Activated CD4-positive, alpha-beta memory T cell treated with anti-CD3 and anti-CD28 coated beads for 36 hours (primary cell): Measurements from ENCODE around the gene CCDC194. TPM values are rescaled to one million over a fixed set of nuclear protein-coding genes. Genes with fewer than 3 reads are reported as not detected.
A peak's percentile ranks its signal among the peaks of the same experiment; 100 is the strongest.

Experiments used
- CTCF ChIA-PET: fragments of 350-600 bp; sonication (Branson Sonifier 250); formaldehyde crosslinking; loops from one replicate; lab custom pipeline; 2021; ENCODE audit warnings: antibody characterized with exemption, inconsistent platforms; lab: Charles Lee
- POLR2A ChIA-PET: fragments of 350-600 bp; sonication (Branson Sonifier 250); formaldehyde crosslinking; loops from one replicate; lab custom pipeline; 2021; ENCODE audit warnings: antibody characterized with exemption; lab: Charles Lee
- DNase-seq: peaks from one replicate; pipeline ENCODE4 v3.0.0-alpha.2; 2020
- H3K27ac Mint-ChIP-seq: one replicate; pipeline ENCODE4 v1.8.0; 2021; ENCODE audit warnings: mixed read lengths
- H3K27me3 Mint-ChIP-seq: one replicate; pipeline ENCODE4 v1.8.0; 2021; ENCODE audit warnings: mixed read lengths
- H3K36me3 Mint-ChIP-seq: one replicate; pipeline ENCODE4 v1.8.0; 2021; ENCODE audit warnings: mixed read lengths
- H3K4me1 Mint-ChIP-seq: one replicate; pipeline ENCODE4 v1.8.0; 2021; ENCODE audit warnings: low read depth, mixed read lengths
- H3K4me3 Mint-ChIP-seq: one replicate; pipeline ENCODE4 v1.8.0; 2021; ENCODE audit warnings: mild to moderate bottlenecking, mixed read lengths
- H3K9me3 Mint-ChIP-seq: one replicate; pipeline ENCODE4 v1.8.0; 2021; ENCODE audit warnings: mixed read lengths
- intact Hi-C: fragments of 100-400 bp; cut with micrococcal nuclease; formaldehyde crosslinking; loops from one replicate; pipeline ENCODE4 v1.15.1; 2023
- total RNA-seq, 2 experiments: library from RNA; stranded (reverse); gene quantifications; one replicate each; pipeline ENCODE4 v1.2.3, GENCODE V29; 2021

The CCDC194 gene
- total RNA-seq, 2 experiments from 2014 or later, result 1.4 to 2.3 TPM

GRCh38 chr19:17405250-17406045, 11.5 kb upstream of the CCDC194 start, which contains the start of gene BST2:
Gene BST2 (minus strand): TSS chr19:17405630. CDS start chr19:17405575, 55 bp downstream.
- H3K9me3 Mint-ChIP-seq, result no peaks in the 10 kb centered on the region
- POLR2A ChIA-PET, result interaction anchor here (0.6 to 3.2 kb wide), 6 partner anchors 12 to 454 kb away, joined by 3 to 20 read pairs (median 3); partner anchors contain the start of genes MVB12A and TMEM221
- CTCF ChIA-PET, result interaction anchor here (0.5 to 3.2 kb wide), 5 partner anchors 14 to 64 kb away, joined by 3 to 18 read pairs (median 4); partner anchors contain the start of gene MVB12A
- intact Hi-C loops, result loop anchor here (5.0 kb wide), 1 partner anchor 98 kb away; the partner anchor contains the start of genes DDA1 and MRPL34
- H3K4me1 Mint-ChIP-seq, result peaks cover 26% of the 10 kb centered on the region
- DNase-seq, result peak; percentile 71
- H3K27ac Mint-ChIP-seq, result peak within 1 kb of the TSS; percentile 97
- peak within 1 kb of the TSS; percentile 93 for H3K4me3 Mint-ChIP-seq
- no peaks in the 10 kb centered on the region for H3K27me3 Mint-ChIP-seq
- H3K36me3 Mint-ChIP-seq, result peaks cover 19% of the 10 kb centered on the region

GRCh38 chr19:17404621-17405249, 10.7 kb upstream of the CCDC194 start:
- intact Hi-C loops, result loop anchor here (5.0 kb wide), 1 partner anchor 97 kb away; the partner anchor contains the start of genes DDA1 and MRPL34
- CTCF ChIA-PET, result interaction anchor here (0.8 to 3.2 kb wide), 5 partner anchors 11 to 62 kb away, joined by 3 to 18 read pairs (median 4); partner anchors contain the start of genes CCDC194 and MVB12A
- H3K27me3 Mint-ChIP-seq, result no peaks in the 10 kb centered on the region
- H3K9me3 Mint-ChIP-seq, result no peaks in the 10 kb centered on the region
- peak overlapping the region; percentile 93 for H3K4me3 Mint-ChIP-seq
- POLR2A ChIA-PET, result interaction anchor here (0.6 to 3.2 kb wide), 7 partner anchors 11 to 455 kb away, joined by 3 to 20 read pairs (median 3); partner anchors contain the start of genes MVB12A and TMEM221
- peaks cover 19% of the 10 kb centered on the region for H3K36me3 Mint-ChIP-seq
- DNase-seq, result peak; percentile 30
- peak overlapping the region; percentile 97 for H3K27ac Mint-ChIP-seq
- peaks cover 26% of the 10 kb centered on the region for H3K4me1 Mint-ChIP-seq

- Mint-ChIP-seq H3K27me3 (no peaks in the 10 kb centered on the region), H3K4me3 (peak overlapping the region; percentile 93), H3K4me1 (peaks cover 26% of the 10 kb centered on the region), H3K36me3 (peaks cover 19% of the 10 kb centered on the region), H3K9me3 (no peaks in the 10 kb centered on the region), H3K27ac (peak overlapping the region; percentile 97)
- intact Hi-C loops, result no loop called here
- CTCF ChIA-PET, result interaction anchor here (0.5 to 1.4 kb wide), 5 partner anchors 10 to 63 kb away, joined by 3 to 7 read pairs (median 3); partner anchors contain the start of gene CCDC194
- DNase-seq, result peak; percentile 33
- POLR2A ChIA-PET, result interaction anchor here (1.0 kb wide), 1 partner anchor 15 kb away, joined by 5 read pairs; the partner anchor contains the start of gene MVB12A
Observed at GRCh38 chr19:17404015-17404414, 10.0 kb upstream of the CCDC194 start.

- POLR2A ChIA-PET, result interaction anchor here (1.0 kb wide), 1 partner anchor 16 kb away, joined by 5 read pairs; the partner anchor contains the start of gene MVB12A
- Mint-ChIP-seq H3K9me3 (no peaks in the 10 kb centered on the region), H3K27ac (peak overlapping the region; percentile 97), H3K36me3 (peaks cover 22% of the 10 kb centered on the region), H3K4me3 (peak overlapping the region; percentile 93), H3K27me3 (no peaks in the 10 kb centered on the region), H3K4me1 (peaks cover 26% of the 10 kb centered on the region)
- peak; percentile 68 for DNase-seq
- CTCF ChIA-PET, result interaction anchor here (0.5 to 1.4 kb wide), 7 partner anchors 9 to 63 kb away, joined by 3 to 7 read pairs (median 3); partner anchors contain the start of gene CCDC194
- intact Hi-C loops, result loop anchor here (2.0 kb wide), 1 partner anchor 68 kb away; the partner anchor contains the start of gene SLC27A1
Observed at GRCh38 chr19:17402982-17403855, 9.2 kb upstream of the CCDC194 start.

GRCh38 chr19:17401628-17402027, 7.6 kb upstream of the CCDC194 start:
- intact Hi-C loops, result loop anchor here (2.0 kb wide), 1 partner anchor 69 kb away; the partner anchor contains the start of gene SLC27A1
- no peak for DNase-seq
- Mint-ChIP-seq H3K4me3 (no peak overlapping the region), H3K4me1 (peaks cover 16% of the 10 kb centered on the region), H3K9me3 (no peaks in the 10 kb centered on the region), H3K27ac (no peak overlapping the region), H3K27me3 (no peaks in the 10 kb centered on the region), H3K36me3 (peaks cover 22% of the 10 kb centered on the region)
- ChIA-PET CTCF (interaction anchor here (2.1 kb wide), 1 partner anchor 12 kb away, joined by 6 read pairs; no protein-coding TSS in a partner anchor), POLR2A (no interaction called here)

- no peak overlapping the region for H3K27ac Mint-ChIP-seq
- CTCF ChIA-PET, result interaction anchor here (1.2 to 1.7 kb wide), 2 partner anchors 13 to 66 kb away, joined by 4 to 6 read pairs; no protein-coding TSS in a partner anchor
- peaks cover 20% of the 10 kb centered on the region for H3K4me1 Mint-ChIP-seq
- no peak for DNase-seq
- H3K9me3 Mint-ChIP-seq, result no peaks in the 10 kb centered on the region
- no peaks in the 10 kb centered on the region for H3K27me3 Mint-ChIP-seq
- peaks cover 16% of the 10 kb centered on the region for H3K36me3 Mint-ChIP-seq
- intact Hi-C loops, result no loop called here
- POLR2A ChIA-PET, result interaction anchor here (0.6 kb wide), 1 partner anchor 72 kb away, joined by 3 read pairs; no protein-coding TSS in a partner anchor
- no peak overlapping the region for H3K4me3 Mint-ChIP-seq
Observed at GRCh38 chr19:17398902-17399527, 5.0 kb upstream of the CCDC194 start.

- peaks cover 7% of the 10 kb centered on the region for H3K36me3 Mint-ChIP-seq
- H3K27ac Mint-ChIP-seq, result peak overlapping the region; percentile 64
- H3K4me1 Mint-ChIP-seq, result peaks cover 26% of the 10 kb centered on the region
- H3K9me3 Mint-ChIP-seq, result no peaks in the 10 kb centered on the region
- H3K4me3 Mint-ChIP-seq, result no peak overlapping the region
- no peaks in the 10 kb centered on the region for H3K27me3 Mint-ChIP-seq
- peak; percentile 85 for DNase-seq
- intact Hi-C loops, result loop anchor here (1.0 kb wide), 2 partner anchors 24 to 71 kb away; no protein-coding TSS in a partner anchor
- POLR2A ChIA-PET, result interaction anchor here (1.2 kb wide), 1 partner anchor 12 kb away, joined by 4 read pairs; no protein-coding TSS in a partner anchor
- CTCF ChIA-PET, result interaction anchor here (0.6 to 2.1 kb wide), 12 partner anchors 8 to 135 kb away, joined by 3 to 8 read pairs (median 3); no protein-coding TSS in a partner anchor
Observed at GRCh38 chr19:17394891-17395415, 957 bp upstream of the CCDC194 start.

- H3K36me3 Mint-ChIP-seq, result peaks cover 4% of the 10 kb centered on the region
- DNase-seq, result no peak
- H3K27ac Mint-ChIP-seq, result no peak overlapping the region
- no peaks in the 10 kb centered on the region for H3K27me3 Mint-ChIP-seq
- H3K9me3 Mint-ChIP-seq, result no peaks in the 10 kb centered on the region
- ChIA-PET CTCF (interaction anchor here (1.2 kb wide), 1 partner anchor 73 kb away, joined by 3 read pairs; no protein-coding TSS in a partner anchor), POLR2A (interaction anchor here (0.6 kb wide), 1 partner anchor 12 kb away, joined by 3 read pairs; the partner anchor contains the start of gene BST2)
- no peak overlapping the region for H3K4me3 Mint-ChIP-seq
- H3K4me1 Mint-ChIP-seq, result peaks cover 26% of the 10 kb centered on the region
- intact Hi-C loops, result no loop called here
Observed at GRCh38 chr19:17393002-17393401, 994 bp downstream of the CCDC194 start.

- Mint-ChIP-seq H3K36me3 (no peaks in the 10 kb centered on the region), H3K4me3 (peak overlapping the region; percentile 63), H3K27ac (peak overlapping the region; percentile 5), H3K4me1 (peaks cover 26% of the 10 kb centered on the region), H3K9me3 (no peaks in the 10 kb centered on the region), H3K27me3 (no peaks in the 10 kb centered on the region)
- no peak for DNase-seq
- ChIA-PET CTCF (interaction anchor here (0.5 to 3.0 kb wide), 8 partner anchors 14 to 131 kb away, joined by 3 to 9 read pairs (median 4); partner anchors contain the start of genes BST2 and MVB12A), POLR2A (interaction anchor here (0.6 to 1.0 kb wide), 2 partner anchors 57 to 97 kb away, joined by 3 read pairs; partner anchors contain the start of gene ANO8)
- intact Hi-C loops, result loop anchor here (2.0 kb wide), 1 partner anchor 57 kb away; the partner anchor contains the start of gene ANO8
Observed at GRCh38 chr19:17391371-17392151, 2.4 kb downstream of the CCDC194 start.
